Activated T-cell treated with anti-CD3 and anti-CD28 coated beads, Interleukin-2, amount 50 U/mL, for 72 hours (primary cell): ENCODE data around the gene SMIM26. TPM values are rescaled to one million over a fixed set of nuclear protein-coding genes. Genes with fewer than 3 reads are reported as not detected.
A peak's percentile ranks its signal among the peaks of the same experiment; 100 is the strongest.
"Not testable (repeated sequence)": the region's sequence is repeated elsewhere in the genome, so short reads cannot be mapped to it uniquely, and the experiment has no call there.

Source experiments
- ATAC-seq, 2 donors: fragments of 150-1000 bp; cut with Tn5 transposase; replicated peaks in 1 of 2; 2 replicates each; pipeline ENCODE4 v1.10.0; 2021; ENCODE audit warnings: moderate library complexity in 2 of 2, mild to moderate bottlenecking in 1 of 2
- DNase-seq, 2 donors: peaks; one replicate each; pipeline ENCODE4 v3.0.0; 2021 to 2022; ENCODE audit warnings: mixed read lengths in 1 of 2
- H3K27ac Mint-ChIP-seq: one replicate; pipeline ENCODE4 v1.8.0; 2022; ENCODE audit warnings: mild to moderate bottlenecking, moderate library complexity, mixed read lengths
- H3K27me3 Mint-ChIP-seq: one replicate; pipeline ENCODE4 v1.8.0; 2022; ENCODE audit warnings: low read depth, mixed read lengths
- H3K36me3 Mint-ChIP-seq, 2 donors: one replicate each; pipeline ENCODE4 v1.8.0; 2022; ENCODE audit warnings: mixed read lengths in 2 of 2, mild to moderate bottlenecking in 1 of 2; ENCODE audit not compliant: insufficient read depth in 2 of 2
- H3K4me1 Mint-ChIP-seq: one replicate; pipeline ENCODE4 v1.8.0; 2022; ENCODE audit warnings: low read depth, mixed read lengths
- H3K4me3 Mint-ChIP-seq, 2 donors: one replicate each; pipeline ENCODE4 v1.8.0; 2022; ENCODE audit warnings: mild to moderate bottlenecking in 2 of 2, mixed read lengths in 2 of 2, moderate library complexity in 2 of 2
- H3K9me3 Mint-ChIP-seq, 2 donors: one replicate each; pipeline ENCODE4 v1.8.0; 2022; ENCODE audit warnings: mixed read lengths in 2 of 2
- total RNA-seq, 2 donors: library from RNA; stranded (reverse); gene quantifications; one replicate each; pipeline ENCODE4 v1.2.3, GENCODE V29; 2022

SMIM26 gene
- total RNA-seq: 10 to 100 TPM; 84.3 to 87.7 TPM

- Mint-ChIP-seq H3K4me1 (peaks cover 27% of the 10 kb centered on the region), H3K36me3 (peaks cover 5 to 15% of the 10 kb centered on the region in 2 donors), H3K9me3 (peaks cover 3% of the 10 kb centered on the region in 2 donors), H3K27me3 (no peaks in the 10 kb centered on the region), H3K27ac (peak within 1 kb of the TSS; percentile 98), H3K4me3 (peak within 1 kb of the TSS; percentile 87 to 90)
- ATAC-seq: peak; percentile 99 to 100
- DNase-seq: peak; percentile 95 to 96
Measured at GRCh38 chr20:18566892-18567738, at the start of gene SMIM26. Gene SMIM26 (plus strand): TSS chr20:18567432. CDS start chr20:18567479, 47 bp downstream.

GRCh38 chr20:18522066-18522465 is 45.2 kb upstream of the SMIM26 start:
- not testable (repeated sequence) for H3K27ac Mint-ChIP-seq

GRCh38 chr20:18523066-18523465 is 44.2 kb upstream of the SMIM26 start:
- no peaks in the 10 kb centered on the region for H3K4me1 Mint-ChIP-seq

More at GRCh38 chr20:18522066-18522465, 45.2 kb upstream of the SMIM26 start:
- H3K4me3 Mint-ChIP-seq, H3K4me1 Mint-ChIP-seq, H3K9me3 Mint-ChIP-seq, DNase-seq, ATAC-seq, H3K27me3 Mint-ChIP-seq: not testable (repeated sequence)
- H3K36me3 Mint-ChIP-seq: peaks cover 3 to 21% of the 10 kb centered on the region in 2 donors

GRCh38 chr20:18524646-18525045 is 42.6 kb upstream of the SMIM26 start:
- Mint-ChIP-seq H3K4me3 (no peak overlapping the region), H3K27ac (no peak overlapping the region), H3K36me3 (peaks cover 13 to 33% of the 10 kb centered on the region in 2 donors), H3K4me1 (no peaks in the 10 kb centered on the region), H3K9me3 (no peaks in the 10 kb centered on the region), H3K27me3 (no peaks in the 10 kb centered on the region)
- no peak for DNase-seq
- ATAC-seq: no peak

More at GRCh38 chr20:18523066-18523465, 44.2 kb upstream of the SMIM26 start:
- no peaks in the 10 kb centered on the region for H3K27me3 Mint-ChIP-seq
- DNase-seq (no peak), ATAC-seq (no peak)
- no peaks in the 10 kb centered on the region for H3K9me3 Mint-ChIP-seq
- H3K4me3 Mint-ChIP-seq: no peak overlapping the region
- peaks cover 6 to 24% of the 10 kb centered on the region in 2 donors for H3K36me3 Mint-ChIP-seq
- no peak overlapping the region for H3K27ac Mint-ChIP-seq

- H3K4me3 Mint-ChIP-seq, H3K27ac Mint-ChIP-seq, ATAC-seq, H3K4me1 Mint-ChIP-seq, DNase-seq, H3K9me3 Mint-ChIP-seq, H3K27me3 Mint-ChIP-seq: not testable (repeated sequence)
- peaks cover 15 to 41% of the 10 kb centered on the region in 2 donors for H3K36me3 Mint-ChIP-seq
Measured at GRCh38 chr20:18526761-18527160, 40.5 kb upstream of the SMIM26 start.

GRCh38 chr20:18527339-18527738 is 39.9 kb upstream of the SMIM26 start:
- no peaks in the 10 kb centered on the region for H3K27me3 Mint-ChIP-seq
- H3K36me3 Mint-ChIP-seq: peaks cover 15 to 43% of the 10 kb centered on the region in 2 donors
- DNase-seq: no peak
- no peak overlapping the region for H3K4me3 Mint-ChIP-seq
- no peaks in the 10 kb centered on the region for H3K4me1 Mint-ChIP-seq
- no peaks in the 10 kb centered on the region for H3K9me3 Mint-ChIP-seq
- no peak overlapping the region for H3K27ac Mint-ChIP-seq
- ATAC-seq: no peak

- ATAC-seq: no peak
- no peak overlapping the region for H3K4me3 Mint-ChIP-seq
- peaks cover 15 to 46% of the 10 kb centered on the region in 2 donors for H3K36me3 Mint-ChIP-seq
- DNase-seq: no peak
- H3K27me3 Mint-ChIP-seq: no peaks in the 10 kb centered on the region
- H3K9me3 Mint-ChIP-seq: no peaks in the 10 kb centered on the region
- no peak overlapping the region for H3K27ac Mint-ChIP-seq
- no peaks in the 10 kb centered on the region for H3K4me1 Mint-ChIP-seq
Measured at GRCh38 chr20:18527836-18528235, 39.4 kb upstream of the SMIM26 start.

- H3K9me3 Mint-ChIP-seq: no peaks in the 10 kb centered on the region
- no peaks in the 10 kb centered on the region for H3K4me1 Mint-ChIP-seq
- H3K27me3 Mint-ChIP-seq: no peaks in the 10 kb centered on the region
- ATAC-seq (no peak), DNase-seq (no peak)
- no peak overlapping the region for H3K27ac Mint-ChIP-seq
- no peak overlapping the region for H3K4me3 Mint-ChIP-seq
- H3K36me3 Mint-ChIP-seq: peaks cover 15 to 45% of the 10 kb centered on the region in 2 donors
Measured at GRCh38 chr20:18529041-18529440, 38.2 kb upstream of the SMIM26 start.

- Mint-ChIP-seq H3K36me3 (peaks cover 13 to 37% of the 10 kb centered on the region in 2 donors), H3K9me3 (no peaks in the 10 kb centered on the region), H3K27me3 (no peaks in the 10 kb centered on the region), H3K4me3 (no peak overlapping the region), H3K4me1 (no peaks in the 10 kb centered on the region), H3K27ac (no peak overlapping the region)
- DNase-seq (no peak), ATAC-seq (no peak)
Measured at GRCh38 chr20:18532626-18533025, 34.6 kb upstream of the SMIM26 start.

- H3K4me1 Mint-ChIP-seq: no peaks in the 10 kb centered on the region
- H3K36me3 Mint-ChIP-seq: peaks cover 12 to 36% of the 10 kb centered on the region in 2 donors
- no peak for ATAC-seq
- no peak overlapping the region for H3K4me3 Mint-ChIP-seq
- no peak overlapping the region for H3K27ac Mint-ChIP-seq
- DNase-seq: no peak
- no peaks in the 10 kb centered on the region for H3K9me3 Mint-ChIP-seq
- H3K27me3 Mint-ChIP-seq: no peaks in the 10 kb centered on the region
Measured at GRCh38 chr20:18533491-18533890, 33.7 kb upstream of the SMIM26 start.

- H3K9me3 Mint-ChIP-seq: no peaks in the 10 kb centered on the region
- H3K27ac Mint-ChIP-seq: no peak overlapping the region
- H3K36me3 Mint-ChIP-seq: peaks cover 10 to 37% of the 10 kb centered on the region in 2 donors
- DNase-seq (no peak), ATAC-seq (no peak)
- no peaks in the 10 kb centered on the region for H3K27me3 Mint-ChIP-seq
- no peak overlapping the region for H3K4me3 Mint-ChIP-seq
- no peaks in the 10 kb centered on the region for H3K4me1 Mint-ChIP-seq
Measured at GRCh38 chr20:18533978-18534644, 33.1 kb upstream of the SMIM26 start.

GRCh38 chr20:18537651-18538050 is 29.6 kb upstream of the SMIM26 start:
- Mint-ChIP-seq H3K27me3 (no peaks in the 10 kb centered on the region), H3K4me3 (no peak overlapping the region), H3K9me3 (no peaks in the 10 kb centered on the region), H3K4me1 (peaks cover 1% of the 10 kb centered on the region), H3K36me3 (peaks cover 7 to 33% of the 10 kb centered on the region in 2 donors), H3K27ac (no peak overlapping the region)
- ATAC-seq (no peak), DNase-seq (no peak)

GRCh38 chr20:18541741-18542140 is 25.5 kb upstream of the SMIM26 start:
- Mint-ChIP-seq H3K27ac (no peak overlapping the region), H3K36me3 (peaks cover 7 to 33% of the 10 kb centered on the region in 2 donors), H3K27me3 (no peaks in the 10 kb centered on the region), H3K9me3 (no peaks in the 10 kb centered on the region), H3K4me3 (no peak overlapping the region), H3K4me1 (peaks cover 5% of the 10 kb centered on the region)
- ATAC-seq: no peak
- no peak for DNase-seq
